OCI-LY7 (cell line): ENCODE data around the gene PANK3.

Experiments used
- CTCF ChIP-seq: fragments of 200-600 bp; sonication (generic); conservative IDR thresholded peaks from 2 replicates; pipeline ENCODE4 v1.5.1; 2014; ENCODE audit warnings: mild to moderate bottlenecking, antibody characterized with exemption, low read length, moderate library complexity, mixed read lengths
- EZH2phosphoT487 ChIP-seq: fragments of 200-600 bp; sonication (generic); IDR thresholded peaks from 2 replicates; pipeline ENCODE4 v1.6.1; 2018; ENCODE audit warnings: low read depth, borderline replicate concordance, mild to moderate bottlenecking, mixed run types, antibody characterized with exemption, low read length, moderate library complexity, mixed read lengths

GRCh38 chr5:168585119-168585856 lies 6.1 kb upstream of the PANK3 start:
- TF ChIP-seq CTCF (no peak), EZH2phosphoT487 (no peak)
